Endothelial cell of umbilical vein (primary cell): ENCODE measurements around the gene NXPE3.

Source experiments
- CTCF ChIP-seq, 2 donors: IDR thresholded peaks; 1 replicate in 1 of 2; 2 replicates in 1 of 2; pipeline ENCODE4 v1.5.1; 2011; ENCODE audit warnings: low read length in 2 of 2, mild to moderate bottlenecking in 2 of 2, moderate library complexity in 2 of 2, control low read depth in 1 of 2, inconsistent platforms in 1 of 2, low read depth in 1 of 2; ENCODE audit not compliant: insufficient read depth in 1 of 2; ENCODE audit errors: extremely low read depth in 1 of 2
- EZH2 ChIP-seq: IDR thresholded peaks from 2 replicates; pipeline ENCODE4 v1.6.1; 2012; ENCODE audit warnings: borderline replicate concordance, low read depth, mild to moderate bottlenecking, moderate library complexity, low read length, inconsistent platforms; ENCODE audit not compliant: severe bottlenecking
- GATA2 ChIP-seq: IDR thresholded peaks from 2 replicates; pipeline ENCODE4 v1.7.0; 2011; ENCODE audit warnings: low read depth, mild to moderate bottlenecking, moderate library complexity, mixed read lengths, low read length; ENCODE audit not compliant: insufficient read length, insufficient read depth
- JUN ChIP-seq: IDR thresholded peaks from 2 replicates; pipeline ENCODE4 v1.6.1; 2011; ENCODE audit warnings: borderline replicate concordance, low read depth; ENCODE audit not compliant: insufficient read length, insufficient read depth
- MAX ChIP-seq: IDR thresholded peaks from 2 replicates; pipeline ENCODE4 v1.6.1; 2011; ENCODE audit not compliant: insufficient read depth, insufficient read length
- MYC ChIP-seq: IDR thresholded peaks from one replicate; pipeline ENCODE4 v1.6.1; 2011; ENCODE audit warnings: mild to moderate bottlenecking, low read depth, low read length
- POLR2A ChIP-seq: IDR thresholded peaks from 2 replicates; pipeline ENCODE4 v1.6.1; 2012; ENCODE audit warnings: low read depth, mild to moderate bottlenecking, control low read depth, low read length
- POLR2AphosphoS5 ChIP-seq: IDR thresholded peaks from 2 replicates; pipeline ENCODE4 v1.6.1; 2012; ENCODE audit warnings: low read depth, mild to moderate bottlenecking, control low read depth, low read length, moderate library complexity; ENCODE audit not compliant: insufficient read depth

GRCh38 chr3:101824702-101825101, 45.7 kb downstream of the NXPE3 start:
- TF ChIP-seq POLR2A: no peak
- no peak for TF ChIP-seq CTCF (IDR thresholded peaks at IDR 0.05; ENCODE audit: extremely low read depth in 1 of 2, insufficient read depth in 1 of 2, low read depth in 1 of 2, low read length in 2 of 2)
- TF ChIP-seq EZH2: no peak
- TF ChIP-seq MAX: no peak
- TF ChIP-seq POLR2AphosphoS5: no peak
- no peak for TF ChIP-seq GATA2
- no peak for TF ChIP-seq JUN
- TF ChIP-seq MYC: no peak
